GM19468 (cell line): ENCODE measurements around the gene SLC26A11.
"Not testable (repeated sequence)": the region's sequence is repeated elsewhere in the genome, so short reads cannot be mapped to it uniquely, and the experiment has no call there.

Experiments
- ATAC-seq: cut with Tn5 transposase; IDR thresholded peaks from one replicate; pipeline ENCODE4 v1.9.1; 2021; ENCODE audit warnings: mild to moderate bottlenecking, moderate library complexity, moderate number of reproducible peaks; ENCODE audit not compliant: unreplicated experiment; ENCODE audit errors: extremely low read depth

The SLC26A11 gene

GRCh38 chr17:80274871-80275449, 54.7 kb downstream of the SLC26A11 start:
- no peak for ATAC-seq

- ATAC-seq: not testable (repeated sequence)
Measured at GRCh38 chr17:80275857-80276256, 55.6 kb downstream of the SLC26A11 start.

- no peak for ATAC-seq
Measured at GRCh38 chr17:80277751-80278671, 57.8 kb downstream of the SLC26A11 start.

- no peak for ATAC-seq
Measured at GRCh38 chr17:80279895-80280294, 59.7 kb downstream of the SLC26A11 start.

GRCh38 chr17:80281516-80281915, 61.3 kb downstream of the SLC26A11 start:
- ATAC-seq: no peak

- no peak for ATAC-seq
Measured at GRCh38 chr17:80283116-80283852, 63.1 kb downstream of the SLC26A11 start.

GRCh38 chr17:80284631-80285030, 64.4 kb downstream of the SLC26A11 start:
- no peak for ATAC-seq

GRCh38 chr17:80285237-80285920, 65.2 kb downstream of the SLC26A11 start:
- ATAC-seq: no peak

- no peak for ATAC-seq
Measured at GRCh38 chr17:80286638-80286960, 66.4 kb downstream of the SLC26A11 start.

- no peak for ATAC-seq
Measured at GRCh38 chr17:80287038-80287437, 66.8 kb downstream of the SLC26A11 start.

GRCh38 chr17:80287806-80288567, 67.8 kb downstream of the SLC26A11 start:
- ATAC-seq: no peak

GRCh38 chr17:80289616-80290015, 69.4 kb downstream of the SLC26A11 start:
- no peak for ATAC-seq

- ATAC-seq: no peak
Measured at GRCh38 chr17:80290156-80290555, 69.9 kb downstream of the SLC26A11 start.

GRCh38 chr17:80291260-80291659, 71.0 kb downstream of the SLC26A11 start:
- no peak for ATAC-seq

- no peak for ATAC-seq
Measured at GRCh38 chr17:80291691-80292487, 71.7 kb downstream of the SLC26A11 start.

- ATAC-seq: no peak
Measured at GRCh38 chr17:80292521-80292971, 72.3 kb downstream of the SLC26A11 start.

GRCh38 chr17:80294210-80294609, 74.0 kb downstream of the SLC26A11 start:
- ATAC-seq: no peak

GRCh38 chr17:80294653-80295052, 74.4 kb downstream of the SLC26A11 start:
- no peak for ATAC-seq

- ATAC-seq: no peak
Measured at GRCh38 chr17:80295146-80295545, 74.9 kb downstream of the SLC26A11 start.
